ENCODE data around the gene RET. TPM values are rescaled to one million over a fixed set of nuclear protein-coding genes. Genes with fewer than 3 reads are reported as not detected.

RET gene
- total and polyA plus RNA-seq, 2 of the 13 experiments (the other 11 are each of a cell fraction or from before 2014, with no cell fraction given), result 0.02 TPM; not detected in 1

GRCh38 chr10:43069579-43069978 is 7.3 kb upstream of the RET start:
- intact Hi-C loops (cut with micrococcal nuclease; ENCODE audit: unreplicated experiment) (no loop called here), in situ Hi-C loops (cut with HindIII; ENCODE audit: extremely low pct_ligation_motif_present, low pct_unique_long_range_greater_than_20kb) (no loop called here)
- Histone ChIP-seq H3K27ac (ENCODE audit: extremely low read length, insufficient read depth, low read length) (no peak overlapping the region), H3K4me2 (ENCODE audit: low read depth, low read length) (no peak overlapping the region), H3K9me3 (ENCODE audit: low read length) (no peaks in the 10 kb centered on the region), H3K4me3 (replicated peaks in 1 of 3; ENCODE audit: insufficient read depth in 1 of 3, low read depth in 2 of 3, low read length in 3 of 3) (no peak overlapping the region), H3K79me2 (ENCODE audit: insufficient read depth, low read length) (no peaks in the 10 kb centered on the region), H4K20me1 (ENCODE audit: insufficient read depth, low read length) (no peaks in the 10 kb centered on the region), H3K27me3 (ENCODE audit: control insufficient read depth in 1 of 2, insufficient read depth in 2 of 2, low read length in 2 of 2) (peaks cover 7 to 56% of the 10 kb centered on the region in 2 experiments; a peak in 4 of 5 replicates), H3K36me3 (replicated peaks in 1 of 2; ENCODE audit: control insufficient read depth in 1 of 2, insufficient read depth in 2 of 2, low read length in 2 of 2) (no peaks in the 10 kb centered on the region), H3K4me1 (ENCODE audit: insufficient read depth, low read length) (no peaks in the 10 kb centered on the region), H3K9ac (ENCODE audit: insufficient read depth, low read depth, low read length) (no peak overlapping the region), H2AFZ (ENCODE audit: low read length) (no peak overlapping the region)
- ATAC-seq (no peak; the same call in 2 of the 3 replicates), FAIRE-seq (no peak), DNase-seq (ENCODE audit: low spot score) (no peak)
- WGBS (ENCODE audit: low lambda C conversion rate), result 0% methylated on average over 3 of the region's 4 CpGs
- TF ChIP-seq GPN1 (CRISPR knock-in tag; IDR thresholded peaks at IDR 0.05; ENCODE audit: borderline replicate concordance) (no peak), ASH2L (IDR thresholded peaks at IDR 0.05; ENCODE audit: insufficient read length, low read depth, low read length) (no peak), FOXM1 (CRISPR knock-in tag; IDR thresholded peaks at IDR 0.05) (no peak), ZNF264 (CRISPR knock-in tag; IDR thresholded peaks at IDR 0.05) (no peak), SIX1 (CRISPR knock-in tag; IDR thresholded peaks at IDR 0.05; ENCODE audit: borderline replicate concordance) (no peak), BHLHE40 (IDR thresholded peaks at IDR 0.05; ENCODE audit: low read length) (no peak), KDM3A (CRISPR knock-in tag; IDR thresholded peaks at IDR 0.05; ENCODE audit: low read depth) (no peak), TCF7 (IDR thresholded peaks at IDR 0.05; ENCODE audit: low read depth) (no peak), ZNF577 (CRISPR knock-in tag; IDR thresholded peaks at IDR 0.05; ENCODE audit: borderline replicate concordance, low read depth) (no peak)
- ChIA-PET CTCF (ENCODE audit: low intra/inter-chr PET ratio, low total read pairs) (no interaction called here), POLR2A (no interaction called here)
- no TSS peak for BruUV-seq (replicated peaks)

All from HepG2 (cell line).